Fibroblast of lung (primary cell): ENCODE results near the gene RPS6KA2. TPM values are rescaled to one million over a fixed set of nuclear protein-coding genes. Genes with fewer than 3 reads are reported as not detected.

Experiments used
- DNase-seq, 2 donors: peaks; one replicate each; pipeline versions ENCODE4 v3.0.0 to v3.0.0-alpha.2; 2010; ENCODE audit warnings: low read depth in 2 of 2
- H2AFZ ChIP-seq: 2 replicates; pipeline ENCODE4 v1.5.1; 2012; ENCODE audit warnings: low read length, control low read depth, inconsistent platforms
- H3K27ac ChIP-seq: 2 replicates; pipeline ENCODE4 v1.5.1; 2011; ENCODE audit warnings: low read length, control low read depth; ENCODE audit not compliant: insufficient read depth
- H3K27me3 ChIP-seq: 2 replicates; pipeline ENCODE4 v1.5.1; 2011; ENCODE audit warnings: mild to moderate bottlenecking, low read length; ENCODE audit not compliant: control insufficient read depth, insufficient read depth
- H3K36me3 ChIP-seq: 2 replicates; pipeline ENCODE4 v1.5.1; 2011; ENCODE audit warnings: low read length; ENCODE audit not compliant: control insufficient read depth, insufficient read depth
- H3K4me1 ChIP-seq: 2 replicates; pipeline ENCODE4 v1.5.1; 2011; ENCODE audit warnings: low read length; ENCODE audit not compliant: control insufficient read depth, insufficient read depth; ENCODE audit errors: extremely low read depth
- H3K4me2 ChIP-seq: 2 replicates; pipeline ENCODE4 v1.5.1; 2011; ENCODE audit warnings: low read length, control low read depth; ENCODE audit not compliant: insufficient read depth; ENCODE audit errors: extremely low read depth
- H3K4me3 ChIP-seq, 4 experiments: fragments of 200-600 bp in 1 of 4; sonication (generic) in 1 of 4; replicated peaks in 1 of 4; 2 replicates each; pipeline ENCODE4 v1.5.1; 2011 to 2016; ENCODE audit warnings: low read length in 4 of 4, low read depth in 3 of 4, mild to moderate bottlenecking in 3 of 4, control low read depth in 2 of 4, inconsistent platforms in 1 of 4, mixed read lengths in 1 of 4; ENCODE audit not compliant: insufficient read depth in 1 of 4; ENCODE audit errors: control extremely low read depth in 1 of 4
- H3K79me2 ChIP-seq: 2 replicates; pipeline ENCODE4 v1.5.1; 2012; ENCODE audit warnings: mild to moderate bottlenecking, low read length, inconsistent platforms; ENCODE audit not compliant: control insufficient read depth, insufficient read depth
- H3K9ac ChIP-seq: 2 replicates; pipeline ENCODE4 v1.5.1; 2011; ENCODE audit warnings: mild to moderate bottlenecking, low read length, control low read depth; ENCODE audit not compliant: insufficient read depth
- H3K9me3 ChIP-seq: 2 replicates; pipeline ENCODE4 v1.5.1; 2012; ENCODE audit warnings: low read depth, low read length; ENCODE audit not compliant: control insufficient read depth, insufficient read depth
- H4K20me1 ChIP-seq: 2 replicates; pipeline ENCODE4 v1.5.1; 2011; ENCODE audit warnings: low read length; ENCODE audit not compliant: control insufficient read depth, insufficient read depth; ENCODE audit errors: extremely low read depth
- EZH2 ChIP-seq: IDR thresholded peaks from 2 replicates; pipeline ENCODE4 v1.5.1; 2012; ENCODE audit warnings: low read length, control low read depth, mild to moderate bottlenecking; ENCODE audit errors: missing control alignments
- polyA plus RNA-seq, 2 donors: library from polyadenylated mRNA; depleted of rRNA in 1 of 2; stranded (reverse) in 1 of 2; unstranded in 1 of 2; fragments of >200 nt; gene quantifications; 2 replicates each; pipeline ENCODE4 v1.2.1, GENCODE V29; 2011 to 2012; ENCODE audit warnings: missing spikeins in 1 of 2
- total RNA-seq: library from RNA; depleted of rRNA; stranded (reverse); fragments of >200 nt; gene quantifications from 2 replicates; pipeline ENCODE4 v1.2.1, GENCODE V29; 2014
- TF ChIP-seq, protein P1 (sequence below), 2 donors: IDR thresholded peaks in 1 of 2; conservative IDR thresholded peaks in 1 of 2; 1 replicate in 1 of 2; 2 replicates in 1 of 2; pipeline ENCODE4 v1.5.1; 2011 to 2012; ENCODE audit warnings: low read length in 2 of 2, control low read depth in 1 of 2, inconsistent platforms in 1 of 2, low read depth in 1 of 2, mild to moderate bottlenecking in 1 of 2

The RPS6KA2 gene
- total and polyA plus RNA-seq, 2 donors (not counting 1 experiment from before 2014, with no cell fraction given), result 66.8 to 116 TPM

- H3K79me2 ChIP-seq, result peaks cover 39% of the 10 kb centered on the region
- no peak for DNase-seq
Measured at GRCh38 chr6:166603043-166603690, 23.9 kb downstream of the RPS6KA2 start.

DNA sequence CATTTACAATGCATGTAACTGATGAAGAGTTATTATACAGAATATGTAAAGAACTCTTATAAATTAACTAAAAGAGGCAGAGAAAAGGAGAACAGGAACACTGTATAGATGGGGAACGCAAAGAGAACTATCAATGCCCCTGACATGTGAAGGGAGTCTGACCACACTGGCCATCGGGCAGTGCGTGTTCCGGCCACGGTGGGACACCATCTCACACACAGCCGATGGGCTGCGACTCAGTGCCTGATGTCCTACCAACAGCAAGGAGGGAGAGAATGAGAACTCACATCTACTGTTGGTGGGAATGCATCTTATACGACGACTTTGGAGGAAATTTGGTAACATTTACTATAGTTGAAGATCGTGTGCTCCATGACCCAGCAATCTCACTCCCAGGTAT is 25.1 kb downstream of the RPS6KA2 start:
- no peak for TF ChIP-seq EZH2
- TF ChIP-seq, protein P1, sequence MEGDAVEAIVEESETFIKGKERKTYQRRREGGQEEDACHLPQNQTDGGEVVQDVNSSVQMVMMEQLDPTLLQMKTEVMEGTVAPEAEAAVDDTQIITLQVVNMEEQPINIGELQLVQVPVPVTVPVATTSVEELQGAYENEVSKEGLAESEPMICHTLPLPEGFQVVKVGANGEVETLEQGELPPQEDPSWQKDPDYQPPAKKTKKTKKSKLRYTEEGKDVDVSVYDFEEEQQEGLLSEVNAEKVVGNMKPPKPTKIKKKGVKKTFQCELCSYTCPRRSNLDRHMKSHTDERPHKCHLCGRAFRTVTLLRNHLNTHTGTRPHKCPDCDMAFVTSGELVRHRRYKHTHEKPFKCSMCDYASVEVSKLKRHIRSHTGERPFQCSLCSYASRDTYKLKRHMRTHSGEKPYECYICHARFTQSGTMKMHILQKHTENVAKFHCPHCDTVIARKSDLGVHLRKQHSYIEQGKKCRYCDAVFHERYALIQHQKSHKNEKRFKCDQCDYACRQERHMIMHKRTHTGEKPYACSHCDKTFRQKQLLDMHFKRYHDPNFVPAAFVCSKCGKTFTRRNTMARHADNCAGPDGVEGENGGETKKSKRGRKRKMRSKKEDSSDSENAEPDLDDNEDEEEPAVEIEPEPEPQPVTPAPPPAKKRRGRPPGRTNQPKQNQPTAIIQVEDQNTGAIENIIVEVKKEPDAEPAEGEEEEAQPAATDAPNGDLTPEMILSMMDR (conservative IDR thresholded peaks at IDR 0.05 in 1 of 2, IDR thresholded peaks at IDR 0.05 in 1 of 2; ENCODE audit: low read depth in 1 of 2, low read length in 2 of 2), result no peak
- Histone ChIP-seq H3K9ac (no peak overlapping the region), H3K36me3 (peaks cover 2% of the 10 kb centered on the region), H3K79me2 (peaks cover 44% of the 10 kb centered on the region), H2AFZ (no peak overlapping the region), H3K27me3 (no peaks in the 10 kb centered on the region), H3K9me3 (no peaks in the 10 kb centered on the region), H3K4me2 (no peak overlapping the region), H3K4me3 (no peak overlapping the region), H3K27ac (no peak overlapping the region), H4K20me1 (no peaks in the 10 kb centered on the region), H3K4me1 (peaks cover 19% of the 10 kb centered on the region)
- no peak for DNase-seq

More at GRCh38 chr6:166603043-166603690, 23.9 kb downstream of the RPS6KA2 start:
- Histone ChIP-seq H3K9me3 (no peaks in the 10 kb centered on the region), H3K36me3 (peaks cover 1% of the 10 kb centered on the region), H3K27me3 (no peaks in the 10 kb centered on the region), H3K9ac (no peak overlapping the region), H4K20me1 (no peaks in the 10 kb centered on the region), H3K4me2 (no peak overlapping the region), H3K4me1 (peaks cover 14% of the 10 kb centered on the region), H3K4me3 (no peak overlapping the region), H2AFZ (no peak overlapping the region), H3K27ac (no peak overlapping the region)
- TF ChIP-seq, protein P1 (conservative IDR thresholded peaks at IDR 0.05 in 1 of 2, IDR thresholded peaks at IDR 0.05 in 1 of 2; ENCODE audit: low read depth in 1 of 2, low read length in 2 of 2), result no peak
- TF ChIP-seq EZH2, result no peak

DNA sequence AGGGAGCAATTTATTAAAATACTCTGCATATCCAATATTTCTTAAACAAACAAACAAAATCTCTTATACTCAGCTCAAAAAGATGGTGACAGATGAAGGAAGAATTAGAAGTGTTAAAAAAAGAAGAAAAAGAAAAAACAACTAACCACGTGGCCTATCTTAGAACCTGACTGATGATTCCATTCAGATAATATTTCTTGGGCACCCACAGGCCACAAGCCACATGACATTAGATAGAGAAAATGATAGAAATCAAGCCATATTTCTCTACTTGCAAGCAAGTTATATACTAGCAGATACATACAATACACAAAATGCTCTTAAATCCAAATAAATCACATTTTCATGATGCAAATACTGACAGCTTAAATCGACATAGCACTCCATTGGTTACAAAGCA is 26.1 kb downstream of the RPS6KA2 start:
- peaks cover 4% of the 10 kb centered on the region for H3K36me3 ChIP-seq
- peak in 1 of 2 donors; percentile 58 for DNase-seq

More for the DNA sequence above, 26.1 kb downstream of the RPS6KA2 start:
- Histone ChIP-seq H4K20me1 (no peaks in the 10 kb centered on the region), H3K4me3 (no peak overlapping the region), H3K27ac (no peak overlapping the region), H3K9ac (no peak overlapping the region), H3K4me2 (no peak overlapping the region), H3K9me3 (no peaks in the 10 kb centered on the region), H3K79me2 (peaks cover 40% of the 10 kb centered on the region), H2AFZ (no peak overlapping the region), H3K4me1 (peaks cover 28% of the 10 kb centered on the region), H3K27me3 (no peaks in the 10 kb centered on the region)
- TF ChIP-seq, protein P1 (conservative IDR thresholded peaks at IDR 0.05 in 1 of 2, IDR thresholded peaks at IDR 0.05 in 1 of 2; ENCODE audit: low read depth in 1 of 2, low read length in 2 of 2), result no peak
- no peak for TF ChIP-seq EZH2
